ENCODE data around the gene AQP10. TPM values are rescaled to one million over a fixed set of nuclear protein-coding genes. Genes with fewer than 3 reads are reported as not detected.
"Not testable (repeated sequence)": the region's sequence is repeated elsewhere in the genome, so short reads cannot be mapped to it uniquely, and the experiment has no call there.

Gene AQP10
- total and polyA plus RNA-seq, 2 of the 4 experiments (the other 2 are of a cell fraction) = not detected

GRCh38 chr1:154306151-154306550, 14.7 kb upstream of the AQP10 start:
- no peak overlapping the region for H2BK15ac ChIP-seq (ENCODE audit: low read depth, low read length)
- no peak overlapping the region for H3K9ac ChIP-seq (ENCODE audit: low read depth, low read length)
- TF ChIP-seq ELK1 (IDR thresholded peaks at IDR 0.05; ENCODE audit: borderline replicate concordance, low read depth, low read length) = no peak
- no peak for TF ChIP-seq CTCF (conservative IDR thresholded peaks at IDR 0.05; ENCODE audit: low read depth, low read length)
- no peaks in the 10 kb centered on the region for H4K20me1 ChIP-seq (ENCODE audit: insufficient read depth, low read length)
- no peaks in the 10 kb centered on the region for H3K79me1 ChIP-seq (ENCODE audit: low read depth in 1 of 2, low read length in 2 of 2)
- in situ Hi-C loops (cut with MboI; ENCODE audit: low sequenced_read_pairs) (no loop called here), dilution Hi-C loops (cut with HindIII; ENCODE audit: low sequenced_read_pairs, unreplicated experiment) (no loop called here), intact Hi-C loops (cut with micrococcal nuclease) (no loop called here)
- ChIA-PET POLR2A (ENCODE audit: unreplicated experiment) (no interaction called here), CTCF (interaction anchor here (0.7 to 1.8 kb wide), 2 partner anchors 19 to 29 kb away, joined by 3 to 6 read pairs; partner anchors contain the start of gene ATP8B2)
- H3K56ac ChIP-seq (ENCODE audit: extremely low read depth, insufficient read depth, low read length) = no peak overlapping the region
- no peak overlapping the region for H3K4me3 ChIP-seq (ENCODE audit: insufficient read depth, low read depth, low read length)
- H3K27ac ChIP-seq (ENCODE audit: insufficient read depth, low read length) = no peak overlapping the region
- H4K5ac ChIP-seq (ENCODE audit: low read depth, low read length) = no peak overlapping the region
- H3K4ac ChIP-seq (ENCODE audit: low read depth, low read length) = no peak overlapping the region
- no peaks in the 10 kb centered on the region for H3K36me3 ChIP-seq (ENCODE audit: control insufficient read depth, insufficient read depth, low read length)
- no peak overlapping the region for H3K18ac ChIP-seq (ENCODE audit: low read depth, low read length)
- DNase-seq (peak; percentile 31), ATAC-seq (ENCODE audit: low read depth) (peak; percentile 49)
- H3K4me1 ChIP-seq (ENCODE audit: control insufficient read depth, insufficient read depth, low read length) = no peaks in the 10 kb centered on the region
- no peak overlapping the region for H2AFZ ChIP-seq (replicated peaks; ENCODE audit: low read length, poor library complexity)
- H2BK5ac ChIP-seq (ENCODE audit: low read depth, low read length, poor library complexity, severe bottlenecking) = no peak overlapping the region
- H3K9me3 ChIP-seq (ENCODE audit: control insufficient read depth, insufficient read depth, low read length) = no peaks in the 10 kb centered on the region
- H3K27me3 ChIP-seq (ENCODE audit: control insufficient read depth, insufficient read depth, low read length) = peaks cover 4% of the 10 kb centered on the region
- H3K14ac ChIP-seq (replicated peaks; ENCODE audit: low read depth, low read length) = no peak overlapping the region
- no peak overlapping the region for H2BK120ac ChIP-seq (ENCODE audit: low read depth, low read length)
- H3K4me2 ChIP-seq (ENCODE audit: low read depth, low read length) = no peak overlapping the region
- no peaks in the 10 kb centered on the region for H3K9me1 ChIP-seq (ENCODE audit: insufficient read depth, low read length)
- WGBS, 2 experiments (ENCODE audit: extremely low coverage in 2 of 2, insufficient read length in 1 of 2) = no CpG with 5 or more reads among the region's 3 CpGs
- H2BK20ac ChIP-seq (ENCODE audit: low read depth, low read length) = no peak overlapping the region
- no peak overlapping the region for H2AK9ac ChIP-seq (replicated peaks; ENCODE audit: low read depth, low read length, poor library complexity)
- no peak overlapping the region for H4K8ac ChIP-seq (ENCODE audit: low read depth in 2 of 2, low read length in 2 of 2)
- no peak overlapping the region for H4K91ac ChIP-seq (ENCODE audit: insufficient read depth, low read depth, low read length)
- BruUV-seq (replicated peaks) = no TSS peak
- H2AK5ac ChIP-seq (ENCODE audit: low read depth, low read length) = no peak overlapping the region
- no peak overlapping the region for H3K23ac ChIP-seq (ENCODE audit: low read depth, low read length)

GRCh38 chr1:154307670-154308270, 13.1 kb upstream of the AQP10 start:
- H2BK20ac ChIP-seq (ENCODE audit: low read depth, low read length); H3K4me1 ChIP-seq (ENCODE audit: control insufficient read depth, insufficient read depth, low read length); H3K9me1 ChIP-seq (ENCODE audit: insufficient read depth, low read length); H3K56ac ChIP-seq (ENCODE audit: extremely low read depth, insufficient read depth, low read length); H4K91ac ChIP-seq (ENCODE audit: insufficient read depth, low read depth, low read length); H3K79me1 ChIP-seq (ENCODE audit: low read depth in 1 of 2, low read length in 2 of 2); H3K4me3 ChIP-seq (ENCODE audit: insufficient read depth, low read depth, low read length); H3K9ac ChIP-seq (ENCODE audit: low read depth, low read length); H4K5ac ChIP-seq (ENCODE audit: low read depth, low read length); H2AFZ ChIP-seq (replicated peaks; ENCODE audit: low read length, poor library complexity); H3K4ac ChIP-seq (ENCODE audit: low read depth, low read length); H3K27ac ChIP-seq (ENCODE audit: insufficient read depth, low read length); H3K14ac ChIP-seq (replicated peaks; ENCODE audit: low read depth, low read length); dilution Hi-C loops (cut with HindIII; ENCODE audit: low sequenced_read_pairs, unreplicated experiment); H3K23ac ChIP-seq (ENCODE audit: low read depth, low read length); H2BK15ac ChIP-seq (ENCODE audit: low read depth, low read length); H4K20me1 ChIP-seq (ENCODE audit: insufficient read depth, low read length); H3K27me3 ChIP-seq (ENCODE audit: control insufficient read depth, insufficient read depth, low read length); H3K18ac ChIP-seq (ENCODE audit: low read depth, low read length); H2BK120ac ChIP-seq (ENCODE audit: low read depth, low read length); POLR2A ChIA-PET (ENCODE audit: unreplicated experiment); H3K36me3 ChIP-seq (ENCODE audit: control insufficient read depth, insufficient read depth, low read length); H3K9me3 ChIP-seq (ENCODE audit: control insufficient read depth, insufficient read depth, low read length); DNase-seq; intact Hi-C loops (cut with micrococcal nuclease); H2AK5ac ChIP-seq (ENCODE audit: low read depth, low read length); H3K4me2 ChIP-seq (ENCODE audit: low read depth, low read length); H2AK9ac ChIP-seq (replicated peaks; ENCODE audit: low read depth, low read length, poor library complexity); BruUV-seq (replicated peaks); ATAC-seq (ENCODE audit: low read depth); H2BK5ac ChIP-seq (ENCODE audit: low read depth, low read length, poor library complexity, severe bottlenecking); in situ Hi-C loops (cut with MboI; ENCODE audit: low sequenced_read_pairs); H4K8ac ChIP-seq (ENCODE audit: low read depth in 2 of 2, low read length in 2 of 2): not testable (repeated sequence)
- 30% methylated on average over 2 of the region's 4 CpGs; no CpG with 5 or more reads in 1 of the 2 experiments for WGBS, 2 experiments (ENCODE audit: extremely low coverage in 2 of 2, insufficient read length in 1 of 2)
- CTCF ChIA-PET = interaction anchor here (0.7 kb wide), 1 partner anchor 27 kb away, joined by 3 read pairs; no protein-coding TSS in a partner anchor

Data from IMR-90 (cell line).